HCT116 (cell line): ENCODE measurements around the gene OR5T3.

ENCODE experiments used
- ELF1 ChIP-seq: IDR thresholded peaks from 2 replicates; pipeline ENCODE4 v1.6.1; 2012; ENCODE audit warnings: low read depth, borderline replicate concordance
- EZH2phosphoT487 ChIP-seq: fragments of 200-600 bp; IDR thresholded peaks from 2 replicates; pipeline ENCODE4 v1.6.1; 2018; ENCODE audit warnings: antibody characterized with exemption, borderline replicate concordance
- POLR2A ChIP-seq: IDR thresholded peaks from 2 replicates; pipeline ENCODE4 v1.7.0; 2011; ENCODE audit warnings: borderline replicate concordance; ENCODE audit not compliant: insufficient read depth, insufficient read length; ENCODE audit errors: extremely low read depth
- TCF7L2 ChIP-seq: IDR thresholded peaks from 2 replicates; pipeline ENCODE4 v1.7.0; 2011; ENCODE audit warnings: borderline replicate concordance, inconsistent platforms; ENCODE audit not compliant: insufficient read depth, insufficient read length; ENCODE audit errors: extremely low read depth
- TF ChIP-seq, protein P1 (sequence below): IDR thresholded peaks from 2 replicates; pipeline ENCODE4 v1.6.1; 2012; ENCODE audit warnings: low read depth

DNA sequence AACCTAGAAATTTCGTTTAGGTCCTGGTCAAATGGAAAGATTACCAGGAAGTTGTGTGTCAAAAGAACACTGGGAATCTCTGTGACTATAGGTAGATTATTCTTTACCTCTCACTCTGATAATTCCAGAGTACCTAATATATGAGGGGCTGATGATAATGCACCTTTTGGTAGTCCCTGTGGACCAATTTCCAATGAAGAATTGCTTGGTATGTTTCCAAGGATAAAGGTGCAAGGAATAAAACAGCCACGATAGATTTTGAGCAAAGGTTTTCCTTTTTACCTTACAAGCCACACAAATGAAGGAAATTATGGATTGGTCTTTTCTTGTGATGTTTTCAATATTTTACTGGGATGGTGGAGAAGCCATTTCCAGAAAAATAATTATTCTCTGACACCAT lies 40.1 kb downstream of the OR5T3 start, which contains the start of gene OR8H1:
- TF ChIP-seq, protein P1, sequence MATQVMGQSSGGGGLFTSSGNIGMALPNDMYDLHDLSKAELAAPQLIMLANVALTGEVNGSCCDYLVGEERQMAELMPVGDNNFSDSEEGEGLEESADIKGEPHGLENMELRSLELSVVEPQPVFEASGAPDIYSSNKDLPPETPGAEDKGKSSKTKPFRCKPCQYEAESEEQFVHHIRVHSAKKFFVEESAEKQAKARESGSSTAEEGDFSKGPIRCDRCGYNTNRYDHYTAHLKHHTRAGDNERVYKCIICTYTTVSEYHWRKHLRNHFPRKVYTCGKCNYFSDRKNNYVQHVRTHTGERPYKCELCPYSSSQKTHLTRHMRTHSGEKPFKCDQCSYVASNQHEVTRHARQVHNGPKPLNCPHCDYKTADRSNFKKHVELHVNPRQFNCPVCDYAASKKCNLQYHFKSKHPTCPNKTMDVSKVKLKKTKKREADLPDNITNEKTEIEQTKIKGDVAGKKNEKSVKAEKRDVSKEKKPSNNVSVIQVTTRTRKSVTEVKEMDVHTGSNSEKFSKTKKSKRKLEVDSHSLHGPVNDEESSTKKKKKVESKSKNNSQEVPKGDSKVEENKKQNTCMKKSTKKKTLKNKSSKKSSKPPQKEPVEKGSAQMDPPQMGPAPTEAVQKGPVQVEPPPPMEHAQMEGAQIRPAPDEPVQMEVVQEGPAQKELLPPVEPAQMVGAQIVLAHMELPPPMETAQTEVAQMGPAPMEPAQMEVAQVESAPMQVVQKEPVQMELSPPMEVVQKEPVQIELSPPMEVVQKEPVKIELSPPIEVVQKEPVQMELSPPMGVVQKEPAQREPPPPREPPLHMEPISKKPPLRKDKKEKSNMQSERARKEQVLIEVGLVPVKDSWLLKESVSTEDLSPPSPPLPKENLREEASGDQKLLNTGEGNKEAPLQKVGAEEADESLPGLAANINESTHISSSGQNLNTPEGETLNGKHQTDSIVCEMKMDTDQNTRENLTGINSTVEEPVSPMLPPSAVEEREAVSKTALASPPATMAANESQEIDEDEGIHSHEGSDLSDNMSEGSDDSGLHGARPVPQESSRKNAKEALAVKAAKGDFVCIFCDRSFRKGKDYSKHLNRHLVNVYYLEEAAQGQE: no peak
- TF ChIP-seq EZH2phosphoT487 (no peak), POLR2A (no peak), ELF1 (no peak), TCF7L2 (no peak)
